Cardiac fibroblast (primary cell): Measurements from ENCODE around the gene LRIG2.
"Not testable (repeated sequence)": the region's sequence is repeated elsewhere in the genome, so short reads cannot be mapped to it uniquely, and the experiment has no call there.

Source experiments
- DNase-seq, 2 donors: peaks; one replicate each; pipeline versions ENCODE4 v3.0.0 to v3.0.0-alpha.2; 2010; ENCODE audit warnings: low read depth in 2 of 2
- H3K4me3 ChIP-seq, 2 donors: replicated peaks in 1 of 2; 1 replicate in 1 of 2; 2 replicates in 1 of 2; pipeline ENCODE4 v1.5.1; 2011; ENCODE audit warnings: low read depth in 2 of 2, low read length in 2 of 2, mild to moderate bottlenecking in 2 of 2, moderate library complexity in 1 of 2
- TF ChIP-seq, protein P1 (sequence below): IDR thresholded peaks from one replicate; pipeline ENCODE4 v1.5.1; 2011; ENCODE audit warnings: low read depth, mild to moderate bottlenecking, low read length, inconsistent platforms

The LRIG2 gene, protein sequence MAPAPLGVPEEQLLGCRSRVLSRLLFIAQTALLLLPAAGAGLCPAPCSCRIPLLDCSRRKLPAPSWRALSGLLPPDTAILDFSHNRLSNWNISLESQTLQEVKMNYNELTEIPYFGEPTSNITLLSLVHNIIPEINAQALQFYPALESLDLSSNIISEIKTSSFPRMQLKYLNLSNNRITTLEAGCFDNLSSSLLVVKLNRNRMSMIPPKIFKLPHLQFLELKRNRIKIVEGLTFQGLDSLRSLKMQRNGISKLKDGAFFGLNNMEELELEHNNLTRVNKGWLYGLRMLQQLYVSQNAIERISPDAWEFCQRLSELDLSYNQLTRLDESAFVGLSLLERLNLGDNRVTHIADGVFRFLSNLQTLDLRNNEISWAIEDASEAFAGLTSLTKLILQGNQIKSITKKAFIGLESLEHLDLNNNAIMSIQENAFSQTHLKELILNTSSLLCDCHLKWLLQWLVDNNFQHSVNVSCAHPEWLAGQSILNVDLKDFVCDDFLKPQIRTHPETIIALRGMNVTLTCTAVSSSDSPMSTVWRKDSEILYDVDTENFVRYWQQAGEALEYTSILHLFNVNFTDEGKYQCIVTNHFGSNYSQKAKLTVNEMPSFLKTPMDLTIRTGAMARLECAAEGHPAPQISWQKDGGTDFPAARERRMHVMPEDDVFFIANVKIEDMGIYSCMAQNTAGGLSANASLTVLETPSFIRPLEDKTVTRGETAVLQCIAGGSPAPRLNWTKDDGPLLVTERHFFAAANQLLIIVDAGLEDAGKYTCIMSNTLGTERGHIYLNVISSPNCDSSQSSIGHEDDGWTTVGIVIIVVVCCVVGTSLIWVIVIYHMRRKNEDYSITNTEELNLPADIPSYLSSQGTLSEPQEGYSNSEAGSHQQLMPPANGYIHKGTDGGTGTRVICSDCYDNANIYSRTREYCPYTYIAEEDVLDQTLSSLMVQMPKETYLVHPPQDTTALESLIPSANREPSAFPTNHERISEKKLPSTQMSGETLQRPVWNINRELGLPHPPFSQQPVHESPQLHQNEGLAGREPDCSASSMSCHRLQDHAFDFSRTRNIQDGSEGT

DNA sequence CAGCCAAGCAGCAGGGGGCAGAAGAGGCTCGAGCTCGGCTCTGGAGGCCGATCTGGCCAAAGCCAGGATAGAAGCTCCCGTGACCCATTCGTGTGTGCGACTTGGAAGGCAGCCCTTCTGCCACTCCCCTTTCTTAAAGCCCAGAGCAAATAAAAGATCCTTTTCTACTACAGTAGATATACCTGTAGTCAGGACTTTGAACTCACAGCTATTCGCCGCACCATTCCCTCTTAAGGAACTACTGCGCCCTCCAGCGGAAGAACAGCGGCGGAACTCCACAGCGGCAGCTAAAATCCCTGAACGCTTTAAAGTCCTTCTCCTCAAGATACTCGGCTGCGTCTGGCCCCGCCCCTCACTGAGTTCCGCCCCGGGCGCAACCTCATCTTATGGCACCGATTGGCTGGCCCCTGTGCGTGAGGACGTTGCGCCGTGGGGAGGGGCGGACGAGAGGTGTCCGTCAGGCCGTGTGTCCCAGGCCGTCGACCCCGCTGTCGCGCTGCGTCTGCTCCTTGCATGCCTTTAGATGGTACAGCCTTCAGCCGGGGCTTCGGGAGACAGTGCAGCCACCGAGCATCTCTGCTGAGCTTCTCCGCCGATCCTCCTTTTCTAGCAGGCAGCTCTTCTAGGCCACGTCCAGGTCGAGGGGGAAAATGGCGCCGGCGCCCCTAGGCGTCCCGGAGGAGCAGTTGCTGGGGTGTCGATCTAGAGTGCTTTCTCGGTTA lies at the start of gene LRIG2:
Gene LRIG2, plus strand, starts transcription at position 442 of the 722 bp plus-strand sequence. Its CDS starts 209 bp downstream, at position 651.
- peak within 1 kb of the TSS; percentile 77 to 93 for H3K4me3 ChIP-seq
- TF ChIP-seq, protein P1, sequence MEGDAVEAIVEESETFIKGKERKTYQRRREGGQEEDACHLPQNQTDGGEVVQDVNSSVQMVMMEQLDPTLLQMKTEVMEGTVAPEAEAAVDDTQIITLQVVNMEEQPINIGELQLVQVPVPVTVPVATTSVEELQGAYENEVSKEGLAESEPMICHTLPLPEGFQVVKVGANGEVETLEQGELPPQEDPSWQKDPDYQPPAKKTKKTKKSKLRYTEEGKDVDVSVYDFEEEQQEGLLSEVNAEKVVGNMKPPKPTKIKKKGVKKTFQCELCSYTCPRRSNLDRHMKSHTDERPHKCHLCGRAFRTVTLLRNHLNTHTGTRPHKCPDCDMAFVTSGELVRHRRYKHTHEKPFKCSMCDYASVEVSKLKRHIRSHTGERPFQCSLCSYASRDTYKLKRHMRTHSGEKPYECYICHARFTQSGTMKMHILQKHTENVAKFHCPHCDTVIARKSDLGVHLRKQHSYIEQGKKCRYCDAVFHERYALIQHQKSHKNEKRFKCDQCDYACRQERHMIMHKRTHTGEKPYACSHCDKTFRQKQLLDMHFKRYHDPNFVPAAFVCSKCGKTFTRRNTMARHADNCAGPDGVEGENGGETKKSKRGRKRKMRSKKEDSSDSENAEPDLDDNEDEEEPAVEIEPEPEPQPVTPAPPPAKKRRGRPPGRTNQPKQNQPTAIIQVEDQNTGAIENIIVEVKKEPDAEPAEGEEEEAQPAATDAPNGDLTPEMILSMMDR: peak; percentile 83
- peak; percentile 98 to 99 for DNase-seq

DNA sequence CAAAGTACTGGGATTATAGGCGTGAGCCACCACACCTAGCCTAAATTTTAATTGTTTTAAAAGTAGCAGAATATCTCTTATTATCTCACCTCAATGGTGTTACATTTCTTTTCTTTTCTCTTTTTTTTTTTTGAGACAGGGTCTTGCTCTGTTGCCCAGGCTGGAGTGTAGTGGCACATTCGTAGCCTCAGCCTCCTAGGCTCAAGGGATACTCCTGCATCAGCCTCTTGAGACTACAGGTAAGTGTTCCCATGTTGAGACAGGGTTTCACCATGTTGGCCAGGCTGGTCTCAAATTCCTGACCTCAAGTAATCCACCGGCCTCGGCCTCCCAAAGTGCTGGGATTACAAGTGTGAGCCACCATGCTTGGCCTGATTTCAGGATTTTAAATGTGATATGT lies 49.7 kb upstream of the LRIG2 start:
- H3K4me3 ChIP-seq, DNase-seq: not testable (repeated sequence)

DNA sequence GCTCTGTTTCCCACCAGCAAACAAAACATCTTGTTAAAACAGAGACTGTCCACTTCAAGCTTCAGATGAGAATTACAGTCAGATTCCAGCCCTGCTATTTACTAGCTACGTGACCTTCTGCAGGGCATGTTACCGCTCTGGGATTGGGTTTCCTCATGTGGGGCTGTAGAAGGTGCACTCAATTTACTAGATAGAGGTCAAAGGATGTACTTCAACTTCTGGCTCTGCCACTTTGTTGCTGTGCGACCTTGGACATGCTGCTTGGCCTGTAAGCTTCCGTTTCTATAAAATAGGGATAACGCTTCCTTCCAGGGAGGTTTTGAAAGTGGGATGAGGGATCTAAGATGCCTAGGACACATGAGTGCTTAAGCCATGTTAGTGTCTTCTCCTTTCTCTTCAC lies 46.0 kb upstream of the LRIG2 start:
- DNase-seq: no peak
- H3K4me3 ChIP-seq: no peak overlapping the region
- TF ChIP-seq, protein P1: no peak

DNA sequence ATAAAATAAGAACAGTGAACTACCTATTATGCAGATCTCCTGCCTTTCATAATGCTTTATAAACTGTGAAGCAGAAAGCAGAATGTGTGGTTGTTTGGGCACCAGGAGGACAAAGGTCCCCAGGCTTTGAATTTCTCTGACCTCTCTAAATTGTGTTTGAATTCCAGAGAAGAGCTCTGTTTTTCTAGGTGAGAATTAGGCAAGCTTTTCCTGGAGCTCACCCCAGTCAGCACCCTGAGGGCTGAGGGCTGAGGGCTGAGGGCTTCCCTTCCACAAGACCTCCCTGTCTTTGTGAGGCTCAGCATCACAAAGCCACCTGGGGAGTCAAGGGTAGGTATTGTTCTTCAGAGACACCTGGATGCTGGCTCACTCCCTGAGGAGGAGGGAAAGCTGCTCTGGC lies 45.5 kb upstream of the LRIG2 start:
- TF ChIP-seq, protein P1: no peak
- H3K4me3 ChIP-seq: no peak overlapping the region
- DNase-seq: no peak

DNA sequence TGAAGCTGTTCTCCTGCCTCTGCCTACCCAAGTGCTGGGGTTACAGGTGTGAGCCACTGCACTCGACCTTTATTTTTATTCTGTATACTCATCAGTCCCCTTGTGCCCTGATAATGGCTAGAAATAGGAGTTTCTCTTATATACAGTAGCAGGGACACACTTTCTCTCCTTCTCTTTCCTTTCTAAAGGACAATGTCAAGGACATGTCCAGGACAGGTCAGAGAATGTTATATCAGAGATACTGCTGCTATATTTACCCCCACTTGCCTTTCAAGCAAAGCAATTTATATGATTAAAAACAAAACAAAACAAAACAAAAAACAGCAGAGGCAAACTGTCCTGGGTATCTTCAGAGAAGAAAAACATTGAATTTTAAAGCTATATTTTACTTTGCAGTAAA lies 43.2 kb upstream of the LRIG2 start:
- H3K4me3 ChIP-seq: no peak overlapping the region
- TF ChIP-seq, protein P1: no peak
- DNase-seq: no peak

DNA sequence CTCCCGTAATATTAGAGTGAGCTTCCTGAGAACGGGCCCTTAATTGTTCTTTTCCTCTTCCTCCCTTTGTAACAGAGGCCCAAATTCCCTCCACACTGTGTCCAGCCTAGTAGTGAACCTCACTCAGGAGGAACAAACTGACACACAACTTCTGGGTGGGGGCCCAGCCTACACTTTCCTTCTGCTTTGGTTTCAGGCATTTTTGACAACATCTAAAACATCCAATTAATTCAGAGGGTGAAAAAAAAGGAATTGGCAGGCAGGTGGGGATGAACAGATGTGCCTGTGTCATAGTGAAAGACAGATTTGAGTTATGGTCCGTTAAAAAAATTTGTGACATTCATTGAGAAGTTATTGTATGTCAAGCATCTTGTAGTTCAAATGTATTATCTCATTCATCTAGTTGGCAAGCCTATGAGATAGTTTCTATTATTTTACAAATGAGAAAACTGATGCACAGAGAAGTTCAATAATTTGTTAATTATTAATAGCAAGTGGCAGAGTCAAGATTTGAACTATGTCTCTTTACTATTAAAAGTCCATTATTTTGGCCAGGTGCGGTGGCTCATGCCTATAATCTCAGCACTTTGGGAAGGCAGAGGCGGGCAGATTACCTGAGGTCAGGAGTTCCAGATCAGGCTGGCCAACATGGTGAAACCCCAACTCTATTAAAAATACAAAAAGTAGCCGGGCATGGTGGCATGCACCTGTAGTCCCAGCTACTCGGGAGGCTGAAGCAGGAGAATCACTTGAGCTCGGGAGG lies 41.6 kb upstream of the LRIG2 start:
- H3K4me3 ChIP-seq: no peak overlapping the region
- no peak for DNase-seq
- TF ChIP-seq, protein P1: no peak
